KMS-11 (cell line): Measurements from ENCODE around the gene HPSE2.

Source experiments
- H2AFZ ChIP-seq: fragments of 200-600 bp; sonication (generic); 2 replicates; pipeline ENCODE4 v1.6.1; 2016; ENCODE audit warnings: antibody characterized with exemption, mixed run types, low read depth
- H3K27ac ChIP-seq: fragments of 200-600 bp; sonication (generic); 2 replicates; pipeline ENCODE4 v1.6.1; 2016; ENCODE audit warnings: mild to moderate bottlenecking, mixed run types
- H3K27me3 ChIP-seq: fragments of 200-600 bp; sonication (generic); 2 replicates; pipeline ENCODE4 v1.6.1; 2017; ENCODE audit warnings: mild to moderate bottlenecking, low read depth, mixed run types, moderate library complexity; ENCODE audit not compliant: insufficient read depth
- H3K36me3 ChIP-seq: fragments of 200-600 bp; sonication (generic); 2 replicates; pipeline ENCODE4 v1.6.1; 2017; ENCODE audit warnings: mild to moderate bottlenecking, mixed run types; ENCODE audit not compliant: insufficient read depth
- H3K4me1 ChIP-seq: fragments of 200-600 bp; sonication (generic); 2 replicates; pipeline ENCODE4 v1.6.1; 2016; ENCODE audit warnings: mild to moderate bottlenecking, low read depth, mixed run types; ENCODE audit not compliant: poor library complexity, severe bottlenecking
- H3K4me2 ChIP-seq: fragments of 200-600 bp; sonication (generic); 2 replicates; pipeline ENCODE4 v1.7.0; 2016; ENCODE audit warnings: mild to moderate bottlenecking, mixed run types
- H3K4me3 ChIP-seq: fragments of 200-600 bp; sonication (generic); IDR thresholded peaks from 2 replicates; pipeline ENCODE4 v1.6.1; 2017; ENCODE audit warnings: low read depth, low read length, mixed read lengths; ENCODE audit not compliant: insufficient read depth
- H3K79me2 ChIP-seq: fragments of 200-600 bp; sonication (generic); 2 replicates; pipeline ENCODE4 v1.6.1; 2016; ENCODE audit warnings: low read depth, mixed run types; ENCODE audit not compliant: insufficient read depth
- H3K9ac ChIP-seq: fragments of 200-600 bp; sonication (generic); 2 replicates; pipeline ENCODE4 v1.6.1; 2016; ENCODE audit warnings: mild to moderate bottlenecking, mixed run types
- H4K20me1 ChIP-seq: fragments of 200-600 bp; sonication (generic); 2 replicates; pipeline ENCODE4 v1.6.1; 2016; ENCODE audit warnings: mild to moderate bottlenecking, mixed run types; ENCODE audit not compliant: insufficient read depth
- TF ChIP-seq, protein P1 (sequence below): fragments of 200-600 bp; sonication (generic); conservative IDR thresholded peaks from 2 replicates; pipeline ENCODE4 v1.6.1; 2017; ENCODE audit warnings: low read depth, mild to moderate bottlenecking, antibody characterized with exemption, low read length, moderate library complexity, mixed read lengths

Gene HPSE2

DNA sequence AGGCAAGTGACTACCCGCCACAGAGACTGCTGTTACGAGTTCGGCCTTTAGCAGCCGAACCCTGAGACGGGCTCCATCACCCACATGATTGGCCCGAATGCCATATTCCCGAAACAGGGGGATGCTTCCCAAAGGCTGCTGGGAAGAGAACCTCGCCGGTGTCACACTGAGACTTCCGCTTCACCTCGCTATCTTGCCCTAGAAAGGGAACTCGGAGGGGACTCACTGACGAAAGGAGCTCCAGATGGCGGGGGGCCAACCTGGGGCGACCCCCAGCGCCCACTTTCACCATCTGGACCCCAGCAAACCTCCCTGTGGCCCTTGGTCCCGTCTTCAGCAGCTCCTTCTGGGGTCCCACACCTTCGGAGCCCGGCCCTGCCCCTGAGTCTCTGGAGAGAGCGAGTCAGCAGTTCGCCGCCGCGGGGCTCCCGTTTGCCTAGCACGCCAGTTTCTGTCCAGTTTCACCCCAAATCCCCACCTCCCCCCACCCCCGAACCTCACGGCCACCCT is 789.4 kb downstream of the HPSE2 start:
- TF ChIP-seq, protein P1, sequence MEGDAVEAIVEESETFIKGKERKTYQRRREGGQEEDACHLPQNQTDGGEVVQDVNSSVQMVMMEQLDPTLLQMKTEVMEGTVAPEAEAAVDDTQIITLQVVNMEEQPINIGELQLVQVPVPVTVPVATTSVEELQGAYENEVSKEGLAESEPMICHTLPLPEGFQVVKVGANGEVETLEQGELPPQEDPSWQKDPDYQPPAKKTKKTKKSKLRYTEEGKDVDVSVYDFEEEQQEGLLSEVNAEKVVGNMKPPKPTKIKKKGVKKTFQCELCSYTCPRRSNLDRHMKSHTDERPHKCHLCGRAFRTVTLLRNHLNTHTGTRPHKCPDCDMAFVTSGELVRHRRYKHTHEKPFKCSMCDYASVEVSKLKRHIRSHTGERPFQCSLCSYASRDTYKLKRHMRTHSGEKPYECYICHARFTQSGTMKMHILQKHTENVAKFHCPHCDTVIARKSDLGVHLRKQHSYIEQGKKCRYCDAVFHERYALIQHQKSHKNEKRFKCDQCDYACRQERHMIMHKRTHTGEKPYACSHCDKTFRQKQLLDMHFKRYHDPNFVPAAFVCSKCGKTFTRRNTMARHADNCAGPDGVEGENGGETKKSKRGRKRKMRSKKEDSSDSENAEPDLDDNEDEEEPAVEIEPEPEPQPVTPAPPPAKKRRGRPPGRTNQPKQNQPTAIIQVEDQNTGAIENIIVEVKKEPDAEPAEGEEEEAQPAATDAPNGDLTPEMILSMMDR, result no peak
- peak overlapping the region; percentile 51 for H3K27ac ChIP-seq
- H3K27me3 ChIP-seq, result no peaks in the 10 kb centered on the region
- 0 out of 2 replicates have a peak, but pooled peaks cover 3% of the 10 kb centered on the region for H3K36me3 ChIP-seq
- peak overlapping the region; percentile 92 for H3K9ac ChIP-seq
- H2AFZ ChIP-seq, result peak overlapping the region; percentile 100
- H3K79me2 ChIP-seq, result peaks cover 9% of the 10 kb centered on the region
- H3K4me2 ChIP-seq, result peak overlapping the region; percentile 95
- peaks cover 11% of the 10 kb centered on the region for H3K4me1 ChIP-seq
- no peak overlapping the region for H3K4me3 ChIP-seq
- H4K20me1 ChIP-seq, result no peaks in the 10 kb centered on the region

DNA sequence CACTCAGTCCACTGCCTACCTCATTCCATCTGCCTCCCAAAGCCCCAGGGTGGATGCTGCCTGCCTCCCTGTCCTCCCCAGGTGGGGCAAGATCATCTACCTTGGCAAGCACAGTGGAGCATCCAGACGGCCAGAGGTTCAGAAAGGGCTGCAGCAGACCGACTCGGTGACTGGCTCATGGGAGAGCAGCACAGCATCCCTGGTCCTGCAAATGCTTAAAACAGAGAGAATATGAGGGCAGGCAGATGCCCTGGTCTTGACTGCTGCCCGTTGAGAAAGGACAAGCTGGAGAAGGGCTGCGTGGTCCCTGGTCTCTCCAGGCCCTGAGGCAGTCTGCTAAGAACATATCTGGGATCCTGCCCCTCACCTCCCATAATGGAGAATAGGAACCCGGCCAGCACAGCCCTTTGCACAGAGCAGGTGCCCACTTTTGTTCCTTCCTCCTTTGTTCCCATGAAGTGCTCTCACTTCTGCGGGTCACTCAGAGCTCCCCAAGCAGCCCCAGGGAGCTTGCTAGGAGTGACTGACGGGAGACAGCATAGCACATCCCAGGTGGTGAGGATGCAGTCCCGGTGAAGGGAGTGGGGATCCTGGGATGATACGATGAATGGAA is 790.3 kb downstream of the HPSE2 start:
- Histone ChIP-seq H3K27ac (no peak overlapping the region), H3K4me2 (peak overlapping the region; percentile 95; the same call in 1 of the 2 replicates), H3K36me3 (peaks cover 5% of the 10 kb centered on the region; the same call in 1 of the 2 replicates), H4K20me1 (no peaks in the 10 kb centered on the region), H3K79me2 (peaks cover 9% of the 10 kb centered on the region), H2AFZ (no peak overlapping the region), H3K4me1 (peaks cover 11% of the 10 kb centered on the region), H3K27me3 (no peaks in the 10 kb centered on the region), H3K9ac (no peak overlapping the region), H3K4me3 (no peak overlapping the region)
- TF ChIP-seq, protein P1, result no peak

- Histone ChIP-seq H3K4me2 (no peak overlapping the region), H3K79me2 (peaks cover 9% of the 10 kb centered on the region), H3K27ac (no peak overlapping the region), H2AFZ (no peak overlapping the region), H3K4me1 (peaks cover 11% of the 10 kb centered on the region), H3K9ac (no peak overlapping the region), H3K36me3 (peaks cover 5% of the 10 kb centered on the region; the same call in 1 of the 2 replicates), H3K27me3 (no peaks in the 10 kb centered on the region), H3K4me3 (no peak overlapping the region), H4K20me1 (no peaks in the 10 kb centered on the region)
- TF ChIP-seq, protein P1, result no peak
Observed at GRCh38 chr10:98444314-98445006, 791.2 kb downstream of the HPSE2 start.

GRCh38 chr10:98438715-98439114 is 796.9 kb downstream of the HPSE2 start:
- peaks cover 5% of the 10 kb centered on the region; the same call in 1 of the 2 replicates for H3K36me3 ChIP-seq
- TF ChIP-seq, protein P1, result no peak
- no peak overlapping the region for H3K27ac ChIP-seq
- H3K27me3 ChIP-seq, result no peaks in the 10 kb centered on the region
- H3K79me2 ChIP-seq, result no peaks in the 10 kb centered on the region
- H3K4me3 ChIP-seq, result no peak overlapping the region
- no peak overlapping the region for H3K4me2 ChIP-seq
- H4K20me1 ChIP-seq, result no peaks in the 10 kb centered on the region
- H3K9ac ChIP-seq, result no peak overlapping the region
- H3K4me1 ChIP-seq, result no peaks in the 10 kb centered on the region
- no peak overlapping the region for H2AFZ ChIP-seq
